Kidney epithelial cell (primary cell): ENCODE measurements around the gene KAT6B. TPM values are rescaled to one million over a fixed set of nuclear protein-coding genes. Genes with fewer than 3 reads are reported as not detected.
"Not testable (repeated sequence)": the region's sequence is repeated elsewhere in the genome, so short reads cannot be mapped to it uniquely, and the experiment has no call there.

Experiments
- DNase-seq: peaks from one replicate; pipeline ENCODE4 v3.0.0-alpha.2; 2010; ENCODE audit warnings: low read depth
- H3K27me3 ChIP-seq: 2 replicates; pipeline ENCODE4 v1.6.0; 2011; ENCODE audit warnings: low read length; ENCODE audit not compliant: control insufficient read depth, insufficient read depth
- H3K36me3 ChIP-seq: 2 replicates; pipeline ENCODE4 v1.5.1; 2011; ENCODE audit warnings: low read length; ENCODE audit not compliant: control insufficient read depth, insufficient read depth
- H3K4me3 ChIP-seq: 2 replicates; pipeline ENCODE4 v1.5.1; 2011; ENCODE audit warnings: low read depth, mild to moderate bottlenecking, control low read depth, low read length
- CTCF ChIP-seq: IDR thresholded peaks from 2 replicates; pipeline ENCODE4 v1.5.1; 2011; ENCODE audit warnings: mild to moderate bottlenecking, moderate library complexity, low read length, control low read depth, inconsistent platforms; ENCODE audit not compliant: insufficient read depth, poor library complexity, severe bottlenecking
- total RNA-seq: library from RNA; depleted of rRNA; stranded (reverse); fragments of >200 nt; gene quantifications from 2 replicates; pipeline ENCODE4 v1.2.3, GENCODE V29; 2015

KAT6B gene
- total RNA-seq, 1 donor from 2014 or later, result 8.0 TPM

- H3K4me3 ChIP-seq, result no peak overlapping the region
- no peak for DNase-seq
- no peak for TF ChIP-seq CTCF
These were observed 222.3 kb downstream of the KAT6B start for GRCh38 chr10:75048669-75049098.

GRCh38 chr10:75049316-75050148 lies 223.1 kb downstream of the KAT6B start:
- no peak for DNase-seq
- TF ChIP-seq CTCF, result no peak
- H3K4me3 ChIP-seq, result no peak overlapping the region

More at GRCh38 chr10:75048669-75049098, 222.3 kb downstream of the KAT6B start:
- Histone ChIP-seq H3K27me3 (no peaks in the 10 kb centered on the region), H3K36me3 (no peaks in the 10 kb centered on the region)

GRCh38 chr10:75050149-75050919 lies 223.9 kb downstream of the KAT6B start:
- DNase-seq, result no peak
- H3K4me3 ChIP-seq, result no peak overlapping the region
- TF ChIP-seq CTCF, result no peak
- H3K27me3 ChIP-seq, result no peaks in the 10 kb centered on the region
- H3K36me3 ChIP-seq, result no peaks in the 10 kb centered on the region

More at GRCh38 chr10:75049316-75050148, 223.1 kb downstream of the KAT6B start:
- Histone ChIP-seq H3K36me3 (no peaks in the 10 kb centered on the region), H3K27me3 (no peaks in the 10 kb centered on the region)

- no peak for TF ChIP-seq CTCF
- no peaks in the 10 kb centered on the region for H3K36me3 ChIP-seq
These were observed 224.9 kb downstream of the KAT6B start for GRCh38 chr10:75051308-75051707.

GRCh38 chr10:75055896-75056406 lies 229.6 kb downstream of the KAT6B start:
- not testable (repeated sequence) for H3K36me3 ChIP-seq, H3K27me3 ChIP-seq, H3K4me3 ChIP-seq, DNase-seq

More at GRCh38 chr10:75051308-75051707, 224.9 kb downstream of the KAT6B start:
- Histone ChIP-seq H3K4me3 (no peak overlapping the region), H3K27me3 (no peaks in the 10 kb centered on the region)
- no peak for DNase-seq

GRCh38 chr10:75057680-75058079 lies 231.3 kb downstream of the KAT6B start:
- Histone ChIP-seq H3K4me3 (no peak overlapping the region), H3K36me3 (no peaks in the 10 kb centered on the region), H3K27me3 (no peaks in the 10 kb centered on the region)
- no peak for DNase-seq
- TF ChIP-seq CTCF, result no peak
